Stimulated activated CD4-positive, alpha-beta T cell treated with anti-CD3 and anti-CD28 coated beads, Interleukin-12 subunit alpha, Interleukin-12 subunit beta, amount 100 ng/mL, for 48 hours (primary cell): ENCODE data around the gene LATS2.
"Not testable (repeated sequence)": the region's sequence is repeated elsewhere in the genome, so short reads cannot be mapped to it uniquely, and the experiment has no call there.

ENCODE experiments used
- DNase-seq, 3 donors: peaks; one replicate each; pipeline ENCODE4 v3.0.0-alpha.2; 2020; ENCODE audit warnings: low read depth in 2 of 3, low spot score in 1 of 3

LATS2 gene

DNA sequence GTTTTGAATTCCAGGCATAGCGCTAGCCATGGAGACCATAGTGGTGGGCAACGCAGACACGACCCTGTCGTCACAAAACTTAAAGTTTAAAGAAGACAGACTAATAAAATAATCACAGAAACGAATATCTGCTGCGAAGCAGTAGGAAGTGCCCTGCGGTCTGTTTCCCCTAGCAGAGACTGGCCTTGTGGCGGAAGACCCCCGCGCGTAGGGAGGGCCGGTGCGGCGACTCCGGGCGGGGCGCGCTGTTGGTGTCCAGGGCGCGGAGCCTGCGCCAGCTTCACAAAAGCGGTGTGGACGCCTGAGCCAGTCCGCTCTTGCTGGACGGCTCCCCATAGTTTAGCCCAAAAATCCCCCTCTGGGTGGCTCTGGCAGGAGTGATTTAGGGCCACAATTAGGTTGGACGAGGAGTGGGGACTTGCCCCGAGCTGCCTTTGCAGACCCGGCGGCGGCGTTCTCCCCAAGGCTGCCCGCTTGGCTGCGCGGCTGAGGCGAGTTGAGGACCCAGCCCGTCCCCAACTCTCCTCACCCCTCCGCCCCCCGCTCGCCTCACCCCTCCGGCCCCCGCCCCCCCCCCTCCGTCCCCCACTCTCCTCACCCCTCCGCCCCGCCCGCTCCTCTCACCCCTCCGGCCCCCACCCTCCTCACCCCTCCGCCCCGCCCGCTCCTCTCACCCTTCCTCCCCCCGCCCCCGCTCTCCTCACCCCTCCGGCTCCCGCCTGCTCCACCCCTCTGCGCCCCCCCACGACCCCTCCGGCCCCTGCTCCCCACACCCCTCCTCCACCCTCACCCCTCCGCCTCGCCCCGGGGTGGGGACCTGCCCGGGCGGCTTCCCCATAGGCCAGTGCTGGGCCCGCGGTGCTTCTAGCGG, 14.2 kb upstream of the LATS2 start:
- no peak for DNase-seq

DNA sequence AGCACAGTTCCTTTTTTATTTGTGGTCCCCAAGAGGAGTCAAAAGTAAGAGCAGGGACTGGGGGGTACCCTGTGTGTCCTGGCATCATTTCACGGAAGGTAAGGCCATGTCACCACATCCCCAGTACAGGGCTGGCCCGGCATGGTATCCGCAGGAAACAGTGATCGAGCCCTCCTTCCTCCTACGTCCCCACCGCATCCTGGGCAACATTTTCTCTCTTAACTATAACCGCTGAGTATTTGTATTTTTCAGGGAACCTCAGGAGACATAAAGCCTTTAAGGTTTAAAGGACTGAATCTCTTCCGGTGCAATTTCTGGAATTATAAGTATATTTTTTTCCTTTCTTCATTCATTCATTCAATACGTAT, 13.6 kb upstream of the LATS2 start:
- no peak for DNase-seq

DNA sequence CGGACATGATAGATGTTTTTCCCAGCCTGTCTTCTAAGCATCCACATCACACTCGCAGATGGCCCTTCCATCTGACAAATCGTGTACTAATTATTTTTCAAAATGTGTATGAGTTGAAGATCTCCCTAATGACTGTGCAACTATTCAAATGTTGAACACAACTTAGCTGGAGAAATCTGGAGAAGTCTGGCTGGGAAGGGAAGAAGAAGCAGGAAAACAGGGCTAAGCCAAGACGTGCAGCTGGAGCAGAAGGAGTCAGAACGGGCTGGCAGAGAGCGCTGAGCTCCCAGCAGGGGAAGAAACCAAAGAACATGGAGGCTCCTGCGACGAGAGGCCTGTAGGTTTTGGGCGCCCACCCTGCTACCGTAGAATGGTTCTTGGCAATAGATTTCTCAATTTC, 13.2 kb upstream of the LATS2 start:
- DNase-seq: no peak

DNA sequence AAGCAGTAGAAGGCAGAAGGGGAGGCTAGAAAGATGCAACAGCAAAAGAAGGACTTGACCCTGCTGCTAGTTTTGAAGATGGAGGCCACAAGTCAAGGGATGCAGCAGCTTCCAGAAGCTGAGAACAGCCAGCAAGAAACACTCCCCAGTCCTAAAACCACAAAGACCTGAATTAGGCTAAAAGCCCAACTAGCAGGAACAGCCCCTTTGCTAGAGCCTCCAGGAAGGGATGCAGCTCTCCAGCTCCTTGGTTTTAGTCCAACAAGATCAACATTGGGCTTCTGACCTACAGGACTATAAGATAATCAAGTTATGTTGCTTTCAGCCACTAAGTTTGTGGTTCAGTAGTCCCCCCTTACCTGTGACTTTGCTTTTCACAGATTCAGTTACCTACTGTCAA, 10.5 kb upstream of the LATS2 start:
- no peak for DNase-seq

DNA sequence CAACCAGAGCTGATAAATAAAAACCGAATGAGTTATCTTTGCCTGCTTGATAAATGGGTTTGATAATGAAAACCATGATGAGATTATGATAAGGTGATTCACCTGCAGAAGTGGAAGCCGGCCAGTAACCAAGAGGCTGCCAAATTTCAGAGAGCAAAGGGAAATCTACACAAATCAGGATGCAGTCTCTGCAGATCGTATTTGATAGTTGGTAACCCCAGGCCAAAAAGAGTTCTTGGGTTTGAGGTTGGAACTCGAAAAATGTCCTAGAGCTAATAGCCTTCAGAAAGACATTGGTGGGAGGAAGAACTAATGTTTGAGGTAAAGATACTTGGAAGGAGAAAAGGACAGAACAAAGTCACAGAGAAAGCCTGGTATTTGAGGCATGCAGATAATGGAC, 9.6 kb upstream of the LATS2 start:
- no peak for DNase-seq

DNA sequence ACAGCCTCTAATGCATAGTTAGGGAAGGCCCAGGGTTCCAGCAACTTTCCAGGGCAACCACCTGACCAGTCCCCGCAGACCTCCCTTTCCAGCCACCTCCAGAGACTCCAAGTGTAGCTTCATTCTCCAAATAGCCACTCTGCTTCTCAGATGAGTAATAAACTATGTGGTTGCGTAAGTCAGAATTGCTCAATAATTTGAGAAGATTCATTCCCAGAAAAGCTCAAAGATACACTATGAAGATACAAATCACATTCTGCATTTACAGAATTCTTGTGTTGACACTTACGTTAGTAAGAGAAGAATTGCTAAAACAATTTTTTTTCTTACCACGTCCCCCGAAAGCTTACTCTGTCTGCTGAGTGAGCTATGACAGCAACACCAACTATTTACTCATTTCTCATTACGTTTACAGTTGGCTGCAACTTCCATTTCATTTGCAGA, 8.2 kb upstream of the LATS2 start:
- DNase-seq: no peak

DNA sequence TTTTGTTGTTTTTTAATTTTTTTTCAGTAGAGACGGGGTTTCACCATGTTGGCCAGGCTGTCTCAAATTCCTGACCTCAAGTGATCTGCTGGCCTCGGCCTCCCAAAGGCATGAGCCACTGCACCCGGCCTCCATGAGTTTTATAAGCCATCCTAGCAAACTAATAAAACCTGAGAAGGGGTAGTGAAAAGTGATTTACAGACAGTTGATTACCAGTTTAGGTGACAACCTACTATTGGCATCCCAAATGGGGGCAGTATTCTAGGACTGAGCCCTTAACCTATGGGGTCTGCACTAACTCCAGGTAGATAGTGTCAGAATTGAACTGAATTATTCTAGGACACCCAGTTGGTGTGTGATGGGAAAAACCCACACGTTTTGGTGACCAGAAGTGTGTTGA, 6.5 kb upstream of the LATS2 start:
- no peak for DNase-seq

DNA sequence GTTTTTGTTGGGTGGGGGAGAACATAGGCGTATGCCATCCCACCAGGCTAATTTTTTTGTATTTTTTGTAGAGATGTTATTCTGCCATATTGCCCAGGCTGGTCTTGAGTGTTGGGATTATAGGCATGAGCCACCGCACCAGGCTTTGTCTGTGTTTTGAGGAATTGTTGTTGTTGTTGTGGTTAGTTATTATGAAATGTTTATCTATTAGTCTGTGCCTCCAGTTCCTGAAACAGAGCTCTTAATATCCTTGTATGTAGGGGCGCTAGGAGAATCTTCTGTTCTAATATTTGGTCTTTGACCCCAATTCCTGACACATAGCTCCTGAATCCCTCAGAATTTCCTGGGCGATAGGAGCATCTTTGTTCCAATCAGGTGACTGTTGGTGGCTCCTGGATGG, 5.6 kb upstream of the LATS2 start:
- DNase-seq: no peak

DNA sequence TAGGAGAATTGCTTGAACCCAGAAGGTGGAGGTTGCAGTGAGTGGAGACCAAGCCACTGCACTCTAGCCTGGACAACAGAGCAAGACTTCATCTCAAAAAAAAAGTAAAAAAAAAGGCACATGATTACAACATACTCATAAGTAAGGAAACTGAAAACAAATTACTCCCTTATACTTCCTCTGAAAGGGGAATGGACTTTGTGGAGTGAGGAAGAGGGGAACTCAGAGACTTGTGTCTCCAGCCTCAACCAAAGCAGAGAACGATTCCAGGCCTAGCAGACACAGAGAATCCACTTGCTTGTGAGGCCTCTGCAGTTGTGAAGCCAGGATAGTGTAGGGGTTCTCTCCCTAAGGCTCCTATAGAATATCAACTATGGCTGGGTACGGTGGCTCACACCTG, 4.3 kb upstream of the LATS2 start:
- DNase-seq: no peak

DNA sequence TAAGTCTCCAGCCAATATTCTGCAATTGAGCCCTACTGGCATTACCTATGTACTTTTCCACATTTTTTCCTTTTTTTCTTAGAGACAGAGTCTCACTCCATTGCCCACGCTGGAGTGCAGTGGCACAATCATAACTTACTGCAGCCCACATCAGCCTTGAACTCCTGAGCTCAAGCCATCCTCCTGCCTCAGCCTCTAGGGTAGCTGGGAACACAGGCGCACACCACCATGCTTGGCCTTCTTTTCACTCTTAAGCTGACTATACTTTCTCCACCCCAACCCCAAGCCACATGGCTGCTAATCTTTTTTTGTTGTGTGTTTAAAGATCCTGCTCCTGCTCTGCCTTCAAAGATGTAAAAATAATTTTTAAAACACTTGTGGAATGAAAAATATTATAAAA, 1.6 kb upstream of the LATS2 start:
- no peak for DNase-seq

DNA sequence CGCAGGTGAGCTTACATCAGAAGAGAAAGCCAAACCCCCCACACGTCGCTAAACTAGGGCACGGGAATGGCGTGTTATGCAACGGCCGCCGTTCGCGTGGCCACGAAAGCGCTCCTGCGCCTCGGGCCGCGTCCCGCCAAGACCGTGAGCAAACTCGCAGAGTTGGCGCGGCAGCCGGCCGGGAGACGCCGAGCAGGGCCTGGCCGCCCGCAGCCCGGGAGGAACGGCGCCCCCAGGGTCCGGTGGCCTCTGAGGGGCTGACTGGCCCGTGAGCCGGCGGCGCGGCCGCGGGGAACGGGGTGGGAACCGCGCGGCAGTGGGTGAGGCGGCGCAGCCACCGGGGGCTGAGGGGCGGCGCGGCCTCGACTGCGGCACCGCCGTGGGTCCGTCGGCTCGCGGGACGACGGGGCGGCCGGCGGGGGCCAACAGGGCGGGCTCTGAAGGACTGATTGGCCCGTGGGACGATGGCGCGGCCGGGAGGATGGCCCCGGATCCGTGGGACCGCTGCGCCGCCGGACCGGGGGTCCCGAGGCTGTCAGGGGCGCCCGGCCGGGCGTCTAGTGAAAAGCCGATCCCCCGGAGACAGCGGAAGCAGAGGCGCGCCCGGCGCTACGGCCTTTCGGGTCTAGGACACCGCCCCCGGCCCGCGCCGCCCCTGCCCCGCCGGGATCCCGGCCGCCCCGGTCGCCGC, 903 bp downstream of the LATS2 start:
- no peak for DNase-seq

DNA sequence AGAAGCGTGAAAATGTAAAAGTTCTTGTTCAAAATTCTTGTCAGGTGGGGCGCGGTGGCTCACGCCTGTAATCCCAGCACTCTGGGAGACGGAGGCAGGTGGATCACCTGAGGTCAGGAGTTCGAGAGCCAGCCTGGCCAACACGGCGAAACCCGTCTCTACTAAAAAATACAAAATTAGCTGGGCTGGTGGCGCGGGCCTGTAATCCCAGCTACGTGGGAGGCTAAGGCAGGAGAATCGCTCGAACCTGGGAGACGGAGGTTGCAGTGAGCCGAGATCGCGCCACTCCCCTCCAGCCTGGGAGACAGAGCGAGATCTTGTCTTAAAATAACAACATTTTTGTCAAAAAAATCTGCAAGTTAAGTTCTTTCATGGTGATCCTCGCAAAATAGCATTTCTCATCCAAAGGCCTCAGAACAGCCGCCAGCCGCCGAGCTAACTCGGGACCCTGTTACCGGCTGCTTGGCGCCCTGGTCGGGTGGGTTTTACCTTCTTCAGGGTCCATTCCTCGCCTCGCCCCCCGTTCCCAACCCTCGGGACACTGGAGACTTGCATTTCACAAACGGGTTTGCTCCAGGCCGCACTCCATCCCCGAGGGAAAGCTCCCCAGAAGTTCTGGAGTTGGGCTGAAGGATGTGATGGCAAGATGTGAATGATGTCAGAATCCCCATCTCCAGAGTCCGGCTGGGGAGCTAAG, 1.6 kb downstream of the LATS2 start:
- no peak for DNase-seq

DNA sequence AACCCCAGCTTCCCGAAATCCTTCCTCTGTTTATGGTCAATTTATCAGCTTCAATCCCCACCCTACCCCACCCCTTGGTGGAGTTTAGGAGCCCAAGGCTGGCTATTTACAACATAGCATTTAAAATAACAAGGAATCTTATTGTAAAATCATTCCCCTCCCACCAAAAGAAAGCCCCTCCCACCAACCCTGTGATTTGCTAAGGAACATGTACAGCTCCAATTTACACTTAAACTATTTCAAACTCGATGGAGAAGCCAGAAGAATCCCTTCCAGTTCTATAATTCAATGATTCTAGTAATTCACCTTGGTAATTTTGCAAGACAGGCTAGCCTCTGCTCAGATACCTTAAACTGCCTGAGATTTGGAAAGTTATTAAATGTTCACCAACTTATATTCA, 3.0 kb downstream of the LATS2 start:
- no peak for DNase-seq

DNA sequence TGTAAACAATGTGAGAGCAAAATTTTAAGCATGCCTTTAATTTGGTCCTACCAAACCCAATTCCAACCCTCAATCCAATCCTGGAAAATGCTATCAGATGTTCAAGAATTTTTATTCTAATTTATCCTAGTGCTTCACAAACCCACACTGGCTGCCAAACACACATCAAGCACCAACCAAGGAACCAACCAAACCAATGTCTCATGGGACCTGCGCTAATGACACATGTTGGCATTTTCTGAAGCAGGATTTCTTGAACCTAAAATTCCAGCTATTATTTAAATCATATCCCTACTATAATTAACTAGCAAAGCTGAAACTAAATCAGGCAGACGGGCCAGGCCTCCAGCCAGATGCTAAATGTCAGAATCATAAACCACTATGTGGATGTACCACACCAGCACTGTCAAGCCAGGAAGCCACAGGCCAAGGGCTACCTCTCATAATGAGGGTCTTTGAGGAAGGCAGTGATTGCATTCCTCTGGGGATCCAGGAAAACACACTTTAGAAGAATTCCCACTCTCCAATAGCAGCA, 5.8 kb downstream of the LATS2 start:
- DNase-seq: no peak

DNA sequence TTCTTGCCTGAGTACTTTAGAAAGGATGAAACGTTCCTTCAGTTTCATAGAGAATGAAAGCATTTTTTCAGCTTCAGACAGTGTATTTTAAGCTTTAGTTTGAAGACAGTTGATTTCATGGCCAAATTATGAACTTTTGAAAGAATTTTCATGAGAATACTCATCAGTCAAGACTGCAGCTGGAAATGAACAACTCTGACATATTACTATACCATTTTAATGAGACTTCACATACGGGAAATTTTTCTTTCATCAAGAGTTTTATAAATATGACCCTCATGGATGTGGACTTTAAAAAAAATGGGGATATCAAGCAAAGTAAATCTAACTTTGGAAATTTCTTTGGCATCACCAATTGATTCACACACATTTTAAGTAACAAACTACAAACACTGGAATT, 6.4 kb downstream of the LATS2 start:
- no peak for DNase-seq

DNA sequence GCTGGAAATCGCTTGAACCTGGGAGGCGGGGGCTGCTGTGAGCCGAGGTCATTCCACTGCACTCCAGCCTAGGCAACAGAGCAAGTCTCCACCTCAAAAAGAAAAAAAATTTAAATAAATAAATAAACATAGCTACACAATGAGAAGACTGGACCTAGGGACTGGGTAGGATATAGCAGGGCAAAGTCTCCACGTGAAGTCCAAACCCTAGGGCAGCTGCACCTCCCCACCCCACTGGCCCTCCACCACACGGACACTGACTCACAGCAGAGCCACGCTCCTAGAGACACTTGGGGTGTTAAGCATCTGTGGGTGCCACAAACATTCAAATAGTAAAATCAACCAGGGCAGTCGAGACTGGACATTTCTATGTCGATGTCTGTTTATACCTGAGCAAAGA, 7.1 kb downstream of the LATS2 start:
- DNase-seq: no peak

DNA sequence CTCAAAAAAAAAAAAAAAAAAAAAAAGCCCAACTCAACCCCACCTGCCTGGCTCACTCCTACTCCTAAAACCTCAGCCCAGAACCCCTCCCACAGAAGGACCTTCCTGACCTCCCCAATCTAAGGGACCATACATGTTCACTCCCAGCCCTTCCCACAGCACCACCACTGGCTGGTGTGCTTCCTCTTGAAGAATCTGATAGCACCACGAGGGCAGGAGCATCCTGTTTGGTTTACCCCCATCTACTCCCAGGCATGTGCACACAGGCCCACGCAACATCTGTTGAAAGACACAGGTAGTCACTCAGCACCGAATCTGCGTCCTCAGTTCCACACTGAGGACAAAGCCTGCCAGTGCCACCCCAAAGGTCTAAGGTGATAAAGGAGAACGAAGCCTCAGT, 8.2 kb downstream of the LATS2 start:
- DNase-seq: no peak

DNA sequence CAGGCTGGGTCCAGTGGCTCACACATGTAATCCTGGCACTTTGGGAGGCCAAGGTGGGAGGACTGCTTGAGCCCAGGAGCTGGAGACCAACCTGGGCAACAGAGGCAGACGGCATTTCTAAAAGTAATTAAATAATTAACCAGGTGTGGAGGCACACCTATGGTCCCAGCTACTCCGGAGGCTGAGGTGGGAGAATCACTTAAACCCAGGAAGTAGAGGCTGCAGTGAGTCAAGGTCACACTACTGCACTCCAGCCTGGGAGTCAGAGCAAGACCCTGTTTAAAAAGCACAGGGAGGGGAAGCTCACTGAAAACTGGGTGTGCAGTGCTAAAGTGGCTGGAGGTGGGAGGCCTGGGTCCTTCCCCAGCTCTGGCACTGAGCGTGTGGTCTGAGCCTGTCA, 9.7 kb downstream of the LATS2 start:
- DNase-seq: no peak

DNA sequence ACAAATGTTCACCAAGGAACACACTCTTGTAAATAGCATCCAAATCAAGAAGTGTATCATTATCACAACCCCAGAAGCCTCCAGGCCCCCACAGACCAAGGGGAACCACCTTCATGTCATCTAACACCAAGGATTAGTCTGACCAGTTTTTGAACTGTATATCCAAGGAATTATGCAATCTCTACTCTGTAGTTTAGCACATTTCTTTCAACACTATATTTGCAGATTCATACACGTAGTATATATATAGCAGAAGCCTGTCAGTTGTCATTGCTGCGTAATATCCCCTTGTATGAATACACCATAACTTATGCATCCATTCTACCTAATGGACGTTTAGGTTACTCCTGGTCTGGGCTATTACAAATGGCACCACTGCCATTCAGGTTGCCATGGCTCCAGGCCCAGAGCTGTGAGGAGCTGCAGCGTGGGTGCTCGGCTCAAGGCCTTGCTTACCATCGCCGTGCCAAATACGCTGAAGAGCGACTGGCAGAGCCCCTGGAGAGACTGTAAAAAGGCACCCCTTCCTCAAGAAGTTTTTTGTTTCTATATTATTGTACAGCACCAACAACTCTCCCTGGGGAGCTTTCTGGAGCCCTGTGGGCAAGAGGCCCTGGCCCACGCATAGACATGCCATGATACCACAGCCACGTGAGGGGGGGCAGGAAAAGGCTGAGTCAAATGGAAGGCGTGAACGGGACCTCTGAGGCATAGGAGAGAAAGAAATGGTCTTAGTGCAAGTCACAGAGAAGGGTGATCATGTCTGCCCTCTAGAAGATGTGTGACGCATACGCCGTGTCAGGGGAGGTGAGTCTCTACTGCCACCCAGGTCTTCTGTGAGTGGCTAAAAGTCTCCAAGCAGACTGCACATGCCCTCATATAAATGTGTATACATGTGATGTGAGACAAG, 10.8 kb downstream of the LATS2 start:
- no peak for DNase-seq

DNA sequence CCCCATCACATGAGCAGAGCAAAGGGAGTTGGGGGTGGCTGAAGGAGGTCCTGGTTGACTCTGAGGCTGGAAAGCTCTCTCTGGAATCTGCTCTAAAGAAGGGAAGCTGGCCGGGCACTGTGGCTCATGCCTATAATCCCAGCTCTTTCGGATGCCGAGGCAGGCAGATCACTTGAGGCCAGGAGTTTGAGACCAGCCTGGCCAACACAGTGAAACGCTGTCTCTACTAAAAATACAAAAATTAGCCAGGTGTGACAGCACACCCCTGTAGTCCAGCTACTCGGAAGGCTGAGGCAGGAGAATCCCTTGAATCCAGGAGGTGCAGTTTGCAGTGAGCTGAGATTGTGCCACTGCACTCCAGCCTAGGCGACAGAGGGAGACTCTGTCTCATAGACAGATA, 11.7 kb downstream of the LATS2 start:
- DNase-seq: not testable (repeated sequence)
